T47D (cell line): ENCODE measurements around the gene RAB6A.
"Not testable (repeated sequence)": the region's sequence is repeated elsewhere in the genome, so short reads cannot be mapped to it uniquely, and the experiment has no call there.

Experiments used
- DNase-seq, 2 experiments: peaks; one replicate each; pipeline versions ENCODE4 v3.0.0 to v3.0.0-alpha.2; 2011 to 2012; ENCODE audit warnings: low read depth in 1 of 2, low spot score in 1 of 2
- JUND ChIP-seq: IDR thresholded peaks from 2 replicates; pipeline ENCODE4 v1.6.1; 2012; ENCODE audit warnings: low read depth
- in situ Hi-C: cut with HindIII; loops from 2 replicates; pipeline ENCODE4 v1.10.0; 2016; ENCODE audit warnings: low sequenced_read_pairs, low pct_unique_long_range_greater_than_20kb

The RAB6A gene

DNA sequence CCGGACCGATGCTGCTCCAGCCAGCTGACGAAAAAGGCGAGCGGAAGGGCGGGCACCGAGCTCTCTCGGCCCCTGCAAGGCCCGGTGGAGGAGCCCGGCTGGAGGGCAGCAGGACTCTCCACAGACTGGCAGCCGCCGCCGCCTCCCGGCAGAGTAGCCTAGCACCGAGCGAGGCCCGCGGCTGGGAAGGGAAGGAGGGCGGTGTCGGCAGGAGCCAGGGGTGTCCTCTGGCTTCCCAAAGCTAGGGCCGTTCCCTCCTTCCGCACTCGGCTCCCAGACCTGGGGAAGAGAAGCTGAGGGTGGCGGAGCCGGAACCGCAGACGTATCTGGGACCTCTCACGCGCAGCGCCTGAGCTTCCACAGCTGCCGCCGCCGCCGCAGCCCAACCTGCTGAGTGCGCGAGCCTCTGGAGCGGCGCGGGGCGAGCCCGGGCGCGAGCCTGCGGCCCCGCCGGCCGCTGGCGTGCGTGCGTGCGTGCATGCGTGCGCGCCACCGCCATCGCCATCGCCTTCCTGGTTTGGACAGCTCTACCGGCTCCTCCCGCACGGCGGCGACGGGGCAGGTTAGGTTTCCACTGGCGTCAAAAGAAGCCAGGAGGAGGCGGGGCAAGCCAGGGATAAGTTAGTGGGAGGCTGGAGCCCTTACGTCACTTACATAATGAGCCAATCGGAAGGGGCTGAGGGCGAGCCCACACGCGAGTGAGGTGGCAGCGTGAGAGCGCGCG is at the start of gene RAB6A:
Gene RAB6A (minus strand): TSS at position 396 of the 724 bp plus-strand sequence. CDS start 439 bp downstream, outside the sequence.
- peak; percentile 97 to 100 for DNase-seq
- no peak for TF ChIP-seq JUND
- in situ Hi-C loops = no loop called here

DNA sequence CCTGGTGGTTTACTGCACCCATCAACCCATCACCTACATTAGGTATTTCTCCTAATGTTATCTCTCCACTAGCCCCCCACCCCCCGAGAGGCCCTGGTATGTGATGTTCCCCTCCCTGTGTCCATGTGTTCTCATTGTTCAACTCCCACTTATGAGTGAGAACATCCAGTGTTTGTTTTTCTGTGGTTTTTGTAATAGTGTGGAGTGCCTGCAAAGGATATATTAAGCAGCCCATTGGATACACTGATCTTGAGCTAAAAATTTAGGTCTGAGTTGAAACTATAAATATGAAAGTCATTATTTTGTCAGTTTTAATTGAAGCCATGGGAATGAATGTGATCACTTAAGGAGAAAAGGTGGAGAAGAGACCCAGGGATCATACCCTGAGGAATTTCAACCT is 49.8 kb upstream of the RAB6A start:
- DNase-seq = no peak
- in situ Hi-C loops = no loop called here
- TF ChIP-seq JUND = no peak

DNA sequence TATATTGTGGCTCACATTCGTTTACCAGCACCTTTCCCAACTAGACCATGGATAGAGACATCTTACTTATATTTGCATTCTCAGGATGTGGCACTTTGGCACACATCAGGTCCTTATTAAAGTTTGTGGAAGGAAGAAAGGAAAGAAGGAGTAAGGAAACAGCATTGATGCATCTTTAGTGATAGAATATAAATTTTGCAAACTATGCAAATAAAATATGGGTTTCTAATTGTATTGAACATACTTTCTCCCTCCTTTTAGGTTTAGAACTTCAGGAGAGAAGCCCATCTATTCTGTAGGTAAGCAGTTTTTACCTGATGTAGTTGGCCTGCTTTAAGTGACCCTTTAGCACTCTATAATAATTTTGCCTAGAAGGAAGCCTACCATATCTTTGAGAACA is 47.2 kb upstream of the RAB6A start:
- TF ChIP-seq JUND = no peak
- in situ Hi-C loops = no loop called here
- DNase-seq = no peak

DNA sequence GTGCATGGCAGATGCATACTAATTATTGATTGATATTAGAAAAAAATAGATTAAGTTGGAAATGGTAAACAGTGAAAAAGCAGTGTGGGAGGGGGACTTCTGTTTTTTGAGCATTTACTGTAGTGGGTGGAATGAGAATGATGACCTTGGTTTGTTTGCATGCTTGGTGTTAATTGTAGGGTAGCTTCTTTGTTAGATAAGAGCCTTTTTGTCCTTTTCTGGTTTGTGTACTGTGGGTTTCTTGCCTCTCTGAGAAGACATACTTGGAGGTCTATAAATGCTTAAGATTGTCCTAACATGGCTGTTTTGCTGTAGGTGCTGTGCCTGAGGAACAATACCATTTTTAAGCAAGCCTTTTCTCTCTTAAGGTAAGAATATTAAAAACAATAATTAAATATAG is 43.8 kb upstream of the RAB6A start:
- no peak for DNase-seq
- no peak for TF ChIP-seq JUND
- in situ Hi-C loops = no loop called here

DNA sequence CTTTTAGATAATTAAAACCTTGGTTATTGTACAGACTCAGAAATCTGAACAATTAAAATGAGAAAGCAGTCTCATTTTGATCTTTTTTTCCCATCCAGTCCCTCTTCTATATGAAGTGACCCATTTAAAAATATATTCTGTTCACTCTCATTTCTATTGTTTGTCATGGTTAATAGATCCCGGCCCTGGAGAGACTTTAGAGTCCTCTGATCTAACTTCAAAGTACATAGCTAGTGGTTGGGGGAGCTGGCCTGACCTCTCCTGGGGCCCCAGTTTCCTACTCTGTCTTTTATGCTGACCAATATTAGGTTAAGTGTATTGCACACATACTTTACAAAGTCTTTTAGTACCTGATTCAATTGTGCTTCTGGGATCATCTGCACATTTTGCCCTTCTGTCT is 40.3 kb upstream of the RAB6A start:
- in situ Hi-C loops = no loop called here
- no peak for TF ChIP-seq JUND
- DNase-seq = no peak

DNA sequence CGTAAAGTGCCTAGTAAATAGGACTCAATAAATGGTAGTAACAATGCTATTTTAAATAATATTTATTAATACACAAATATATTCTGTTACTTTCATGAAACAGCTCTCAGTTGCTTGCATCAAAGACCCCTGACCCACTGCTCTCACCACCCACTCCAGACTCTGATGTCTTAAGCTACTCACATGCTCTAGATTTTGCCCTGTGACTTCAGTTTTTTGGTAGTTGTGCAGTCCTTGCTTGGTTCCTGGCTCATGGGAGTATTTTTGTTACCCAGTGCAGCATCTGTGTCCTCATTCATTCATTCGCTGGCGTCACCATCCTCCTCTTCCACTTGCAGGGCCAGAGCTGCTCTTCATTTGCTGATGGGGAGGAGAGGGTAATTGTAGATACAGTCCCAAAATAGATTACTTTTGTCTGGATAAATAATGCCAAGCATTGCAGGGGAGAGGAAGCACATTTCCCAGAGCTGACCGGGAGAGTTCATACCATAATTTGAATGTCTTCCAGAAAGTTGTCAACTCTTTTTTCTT is 39.5 kb upstream of the RAB6A start:
- in situ Hi-C loops = no loop called here
- TF ChIP-seq JUND = no peak
- no peak for DNase-seq

DNA sequence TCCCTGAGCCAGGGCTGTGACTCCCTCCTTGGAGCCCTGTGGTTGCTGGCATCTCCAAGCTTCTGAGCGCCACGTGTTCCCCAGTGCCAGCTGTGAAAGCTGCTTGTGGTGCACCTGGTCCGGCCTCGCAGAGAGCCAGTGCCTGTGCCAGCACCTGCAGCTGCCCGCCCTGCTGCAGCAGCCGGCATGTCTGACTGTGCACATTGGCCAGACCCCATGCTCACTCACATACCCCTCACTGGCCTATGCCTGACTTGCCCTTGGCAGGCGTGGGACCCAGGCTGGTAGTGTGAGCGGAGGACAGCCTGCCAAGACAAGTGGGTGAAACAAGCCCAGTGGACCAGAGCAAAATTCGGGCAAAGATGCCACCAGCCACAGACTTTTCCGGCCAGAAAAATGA is 36.6 kb upstream of the RAB6A start:
- in situ Hi-C loops = no loop called here
- DNase-seq = no peak

DNA sequence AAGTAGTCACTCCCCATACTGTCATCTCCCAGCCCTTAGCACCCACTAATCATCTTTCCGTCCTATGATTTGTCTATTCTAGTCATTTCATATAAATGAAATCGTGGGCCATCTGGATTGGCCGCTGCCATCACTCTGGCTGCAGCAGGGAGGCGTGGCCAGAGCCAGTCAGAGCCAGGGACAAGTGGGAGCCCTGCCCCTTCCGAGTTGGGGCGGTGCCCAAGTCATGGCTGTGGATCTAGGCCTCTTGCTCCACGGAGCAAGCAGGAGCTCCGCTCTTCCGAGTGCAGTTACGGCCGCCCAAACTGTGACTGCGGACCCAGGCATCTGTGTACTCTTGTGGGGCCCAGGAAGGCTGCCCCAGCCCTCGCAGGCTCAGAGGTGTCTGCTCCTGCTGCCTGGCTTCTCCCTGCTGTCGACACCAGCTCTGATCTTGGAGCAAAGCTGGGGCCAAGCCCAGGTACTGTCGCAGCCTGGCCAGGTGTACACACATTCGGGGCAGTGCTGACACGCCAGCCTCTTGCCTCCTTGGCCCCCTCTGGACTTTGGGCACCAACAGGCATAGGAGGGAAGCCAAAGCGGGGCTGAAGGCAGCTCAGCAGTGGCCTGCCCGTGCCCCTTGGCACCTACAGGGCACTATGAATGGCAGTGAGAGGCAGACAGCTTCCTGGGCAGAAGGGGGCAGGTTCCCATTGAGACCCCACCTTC is 35.2 kb upstream of the RAB6A start:
- peak in 1 of 2 experiments; percentile 23 for DNase-seq
- in situ Hi-C loops = no loop called here
- TF ChIP-seq JUND = no peak

More for the DNA sequence above, 36.6 kb upstream of the RAB6A start:
- no peak for TF ChIP-seq JUND

DNA sequence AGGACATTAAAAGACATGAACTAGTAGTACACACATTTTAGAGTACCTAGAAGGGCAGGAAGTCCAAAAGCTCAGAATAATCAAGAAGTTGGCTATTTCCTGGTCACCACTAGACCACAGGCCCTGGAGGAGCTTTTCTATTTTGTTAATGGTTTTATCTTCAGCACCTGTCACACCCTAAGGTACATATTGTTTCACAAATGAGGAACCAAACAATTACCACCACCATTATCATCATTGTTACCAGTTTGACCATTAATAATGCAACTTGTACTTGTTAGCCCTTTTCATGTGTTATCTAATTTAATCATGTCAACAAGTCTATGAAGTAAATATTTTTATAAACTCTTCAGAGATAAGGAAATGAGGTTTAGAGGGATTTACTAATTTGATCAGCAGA is 31.7 kb upstream of the RAB6A start:
- no peak for TF ChIP-seq JUND
- in situ Hi-C loops = no loop called here
- no peak for DNase-seq

DNA sequence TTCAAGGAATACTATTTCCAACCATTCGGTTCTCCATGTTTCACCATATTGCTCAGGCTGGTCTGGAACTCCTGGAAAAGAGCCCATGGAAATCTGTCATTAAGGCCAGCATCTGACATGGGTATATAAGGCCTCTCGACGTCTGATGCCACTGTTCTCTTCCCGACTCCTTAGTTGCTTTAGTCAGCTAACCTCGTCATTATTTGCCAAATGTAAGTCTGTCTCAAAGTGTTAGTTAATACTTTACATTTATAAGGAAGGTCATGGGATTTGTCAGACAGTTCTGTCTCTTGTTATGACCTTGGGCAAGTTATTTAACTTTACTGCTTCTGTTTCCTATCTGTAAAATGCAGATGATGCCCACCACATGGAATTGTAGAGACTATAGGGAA is 28.4 kb upstream of the RAB6A start:
- DNase-seq = no peak
- in situ Hi-C loops = no loop called here

DNA sequence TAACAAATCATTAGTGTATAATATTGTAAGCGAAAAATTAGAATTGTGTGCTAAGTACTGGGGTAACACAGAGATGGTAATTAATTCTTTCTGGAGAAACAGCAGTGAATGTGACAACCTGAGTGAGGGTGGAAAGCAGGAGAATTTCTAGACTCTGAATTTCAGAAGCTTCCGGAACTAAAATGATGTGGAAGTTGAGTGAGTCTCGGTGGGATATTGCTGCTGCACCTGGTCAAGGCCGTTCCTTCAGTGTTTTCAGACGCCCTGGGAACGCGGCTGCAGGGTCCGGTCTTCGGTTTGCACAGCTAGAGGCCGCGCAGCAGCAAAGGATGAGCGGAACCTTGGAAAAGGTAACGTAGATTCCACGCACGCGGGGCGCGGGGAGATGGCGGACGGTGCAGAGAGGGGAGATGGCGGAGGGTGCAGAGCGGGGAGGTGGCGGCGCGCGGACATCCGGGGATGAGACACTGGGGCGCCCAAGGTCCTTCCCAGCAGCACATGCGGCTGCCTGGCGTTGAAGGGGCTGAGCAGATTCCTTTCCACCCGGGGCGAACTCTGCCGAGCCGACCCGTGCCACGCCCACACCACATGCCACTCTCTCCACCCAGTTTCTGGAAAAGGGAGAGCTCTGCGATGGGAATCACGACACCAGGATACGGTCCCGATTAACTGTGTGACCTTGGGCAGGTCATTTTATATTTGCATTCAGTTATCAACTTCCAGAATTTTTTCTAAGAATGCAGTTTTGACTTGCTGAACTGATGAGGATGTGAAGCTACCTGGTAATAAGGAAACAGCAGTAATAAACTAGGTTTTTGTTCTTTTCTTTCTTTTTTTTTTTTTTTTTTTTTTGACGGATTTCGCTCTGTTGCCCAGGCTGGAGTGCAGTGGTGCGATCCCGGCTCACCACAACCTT is 27.0 kb upstream of the RAB6A start, which contains the start of gene MRPL48:
Gene MRPL48 (plus strand): TSS at position 232 of the 916 bp plus-strand sequence. CDS start 98 bp downstream, at position 330.
- DNase-seq = peak; percentile 91 to 97
- in situ Hi-C loops = no loop called here
- TF ChIP-seq JUND = no peak; the same call in 1 of the 2 replicates

More for the DNA sequence above, 28.4 kb upstream of the RAB6A start:
- no peak for TF ChIP-seq JUND

DNA sequence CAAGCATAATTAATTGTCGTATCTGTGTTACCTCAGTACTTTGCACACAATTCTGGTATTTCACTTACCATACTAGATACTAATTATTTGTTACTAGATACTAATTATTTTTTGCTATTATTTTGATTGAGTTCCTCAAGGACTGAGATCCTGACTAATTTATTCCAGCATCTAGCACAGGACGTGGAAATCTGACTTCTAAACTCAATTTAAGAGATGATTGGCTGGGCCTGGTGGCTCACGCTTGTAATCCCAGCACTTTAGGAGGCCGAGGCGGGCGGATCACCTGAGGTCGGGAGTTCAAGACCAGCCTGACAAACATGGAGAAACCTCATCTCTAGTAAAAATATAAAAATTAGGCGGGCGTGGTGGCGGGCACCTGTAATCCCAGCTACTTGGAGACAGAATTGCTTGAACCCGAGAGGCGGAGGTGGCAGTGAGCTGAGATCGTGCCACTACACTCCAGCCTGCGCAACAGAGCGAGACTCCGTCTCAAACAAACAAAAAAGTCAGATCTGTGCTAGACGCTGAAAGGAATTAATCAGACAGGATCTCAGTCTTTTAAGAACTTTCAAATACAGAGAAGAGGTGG is 26.3 kb upstream of the RAB6A start:
- DNase-seq = no peak
- in situ Hi-C loops = no loop called here

DNA sequence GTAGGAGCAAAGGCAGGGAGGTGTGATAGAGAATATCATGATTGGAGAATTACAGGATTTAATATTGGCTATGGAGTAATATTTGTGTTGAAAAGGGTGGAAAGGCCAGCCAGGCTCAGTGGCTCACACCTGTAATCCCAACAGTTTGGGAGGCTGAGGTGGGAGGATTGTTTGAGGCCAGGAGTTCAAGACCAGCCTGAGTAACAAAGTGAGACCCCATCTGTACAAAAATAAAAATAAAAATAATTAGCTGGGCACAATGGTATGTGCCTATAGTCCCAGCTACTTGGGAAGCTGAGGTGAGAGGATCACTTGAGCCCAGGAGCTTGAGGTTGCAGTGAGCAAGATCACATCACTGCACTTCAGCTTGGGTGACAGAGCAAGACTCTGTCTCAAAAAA is 24.6 kb upstream of the RAB6A start:
- in situ Hi-C loops, DNase-seq: not testable (repeated sequence)

More for the DNA sequence above, 26.3 kb upstream of the RAB6A start:
- TF ChIP-seq JUND = no peak
